ENCODE measurements around the gene NLRX1. TPM values are rescaled to one million over a fixed set of nuclear protein-coding genes. Genes with fewer than 3 reads are reported as not detected.

NLRX1 gene
- total RNA-seq, 6 experiments from 2014 or later: 8.1 to 13.2 (median 10.9) TPM

DNA sequence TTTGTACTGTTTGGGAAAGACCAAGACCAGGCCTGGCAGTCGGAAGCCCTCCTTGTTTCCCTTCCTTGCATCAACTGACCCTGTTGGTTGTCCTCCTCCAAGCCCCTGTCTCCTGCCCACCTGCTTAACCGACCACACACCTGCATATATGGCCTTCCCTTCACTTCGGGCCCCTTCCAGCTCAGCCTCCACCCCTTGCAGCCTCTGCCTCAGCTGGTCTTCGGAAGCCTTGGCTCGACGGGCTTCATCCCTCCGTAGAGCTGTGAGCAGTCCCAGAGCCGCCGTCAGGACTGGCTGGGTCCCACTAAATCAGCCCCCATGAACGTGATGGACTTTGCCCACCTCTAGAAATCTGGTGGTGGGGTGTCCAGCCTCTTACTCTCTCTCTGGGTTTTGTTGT is 25.1 kb downstream of the NLRX1 start:
- DNase-seq (no peak), ATAC-seq (no peak)
- no peaks in the 10 kb centered on the region for H3K9me3 ChIP-seq
- H3K4me1 ChIP-seq: no peaks in the 10 kb centered on the region
- H3K4me3 ChIP-seq: no peak overlapping the region
- no peak overlapping the region for H3K27ac ChIP-seq
- H3K36me3 ChIP-seq: no peaks in the 10 kb centered on the region
- intact Hi-C loops (cut with DNase I): no loop called here
- no peaks in the 10 kb centered on the region for H3K27me3 ChIP-seq
- WGBS (ENCODE audit: insufficient coverage, low coverage, low lambda C conversion rate, missing lambda C conversion rate): 76% methylated on average over 9 of the region's 10 CpGs
- TF ChIP-seq CTCF (IDR thresholded peaks at IDR 0.05) (no peak), POLR2A (IDR thresholded peaks at IDR 0.05) (no peak)

- WGBS (ENCODE audit: insufficient coverage, low coverage, low lambda C conversion rate, missing lambda C conversion rate): 65% methylated on average over 3 of the region's 7 CpGs
- Histone ChIP-seq H3K27me3 (no peaks in the 10 kb centered on the region), H3K4me1 (no peaks in the 10 kb centered on the region), H3K27ac (no peak overlapping the region), H3K9me3 (no peaks in the 10 kb centered on the region), H3K4me3 (no peak overlapping the region), H3K36me3 (no peaks in the 10 kb centered on the region)
- no peak for ATAC-seq
- no peak for DNase-seq
- TF ChIP-seq CTCF (IDR thresholded peaks at IDR 0.05): no peak
- TF ChIP-seq POLR2A (IDR thresholded peaks at IDR 0.05): no peak
- intact Hi-C loops (cut with DNase I): no loop called here
These were observed 26.4 kb downstream of the NLRX1 start for GRCh38 chr11:119194811-119195440.

- no peak for DNase-seq
- Histone ChIP-seq H3K36me3 (no peaks in the 10 kb centered on the region), H3K27me3 (no peaks in the 10 kb centered on the region), H3K27ac (no peak overlapping the region), H3K9me3 (no peaks in the 10 kb centered on the region), H3K4me3 (no peak overlapping the region), H3K4me1 (no peaks in the 10 kb centered on the region)
- intact Hi-C loops (cut with DNase I): no loop called here
- TF ChIP-seq POLR2A (IDR thresholded peaks at IDR 0.05) (no peak), CTCF (IDR thresholded peaks at IDR 0.05) (no peak)
- 56% methylated on average over 6 of the region's 6 CpGs for WGBS (ENCODE audit: insufficient coverage, low coverage, low lambda C conversion rate, missing lambda C conversion rate)
- peak; percentile 51 to 70 (median 58) for ATAC-seq
These were observed 27.2 kb downstream of the NLRX1 start for GRCh38 chr11:119195680-119196079.

- H3K4me1 ChIP-seq: no peaks in the 10 kb centered on the region
- TF ChIP-seq POLR2A (IDR thresholded peaks at IDR 0.05) (no peak), CTCF (IDR thresholded peaks at IDR 0.05) (peak; percentile 77 to 89 (median 82))
- no peak overlapping the region for H3K27ac ChIP-seq
- 10% methylated on average over 3 of the region's 5 CpGs for WGBS (ENCODE audit: insufficient coverage, low coverage, low lambda C conversion rate, missing lambda C conversion rate)
- no peaks in the 10 kb centered on the region for H3K27me3 ChIP-seq
- no peak overlapping the region for H3K4me3 ChIP-seq
- peak in 1 of 3 donors; percentile 76 for DNase-seq
- intact Hi-C loops (cut with DNase I): no loop called here
- peak; percentile 96 to 99 (median 98) for ATAC-seq
- no peaks in the 10 kb centered on the region for H3K36me3 ChIP-seq
- no peaks in the 10 kb centered on the region for H3K9me3 ChIP-seq
These were observed 28.4 kb downstream of the NLRX1 start for GRCh38 chr11:119196833-119197483.

Data from right lobe of liver (tissue), 6 donors.